Activated T-cell treated with anti-CD3 and anti-CD28 coated beads for 4 hours (primary cell): ENCODE results near the gene ARL5A.
"Not testable (repeated sequence)": the region's sequence is repeated elsewhere in the genome, so short reads cannot be mapped to it uniquely, and the experiment has no call there.

Source experiments
- DNase-seq: peaks from one replicate; pipeline ENCODE4 v3.0.0-alpha.2; 2020

The ARL5A gene

GRCh38 chr2:151794422-151794821 is 33.8 kb downstream of the ARL5A start:
- DNase-seq = not testable (repeated sequence)

GRCh38 chr2:151793123-151793522 is 35.1 kb downstream of the ARL5A start:
- DNase-seq = no peak

- DNase-seq = no peak
Measured at GRCh38 chr2:151792589-151792988, 35.6 kb downstream of the ARL5A start.

GRCh38 chr2:151791545-151791944 is 36.7 kb downstream of the ARL5A start:
- no peak for DNase-seq

- DNase-seq = no peak
Measured at GRCh38 chr2:151790689-151791088, 37.5 kb downstream of the ARL5A start.

- DNase-seq = no peak
Measured at GRCh38 chr2:151789055-151789834, 39.0 kb downstream of the ARL5A start.

GRCh38 chr2:151786483-151786882 is 41.7 kb downstream of the ARL5A start:
- no peak for DNase-seq

- DNase-seq = no peak
Measured at GRCh38 chr2:151786077-151786476, 42.1 kb downstream of the ARL5A start.

- DNase-seq = no peak
Measured at GRCh38 chr2:151783133-151783520, 45.1 kb downstream of the ARL5A start.

- no peak for DNase-seq
Measured at GRCh38 chr2:151782378-151783132, 45.7 kb downstream of the ARL5A start.

GRCh38 chr2:151781642-151782041 is 46.6 kb downstream of the ARL5A start:
- no peak for DNase-seq

- DNase-seq = no peak
Measured at GRCh38 chr2:151780938-151781337, 47.3 kb downstream of the ARL5A start.

- no peak for DNase-seq
Measured at GRCh38 chr2:151777935-151778334, 50.3 kb downstream of the ARL5A start.

GRCh38 chr2:151777487-151777886 is 50.7 kb downstream of the ARL5A start:
- no peak for DNase-seq

- no peak for DNase-seq
Measured at GRCh38 chr2:151776367-151776766, 51.9 kb downstream of the ARL5A start.

- DNase-seq = no peak
Measured at GRCh38 chr2:151775057-151775740, 53.0 kb downstream of the ARL5A start.

- no peak for DNase-seq
Measured at GRCh38 chr2:151774506-151774905, 53.7 kb downstream of the ARL5A start.

- no peak for DNase-seq
Measured at GRCh38 chr2:151771599-151772358, 56.4 kb downstream of the ARL5A start.

- DNase-seq = no peak
Measured at GRCh38 chr2:151770995-151771394, 57.2 kb downstream of the ARL5A start.

GRCh38 chr2:151769606-151770005 is 58.6 kb downstream of the ARL5A start:
- no peak for DNase-seq

GRCh38 chr2:151767536-151767935 is 60.7 kb downstream of the ARL5A start:
- no peak for DNase-seq

- DNase-seq = no peak
Measured at GRCh38 chr2:151766437-151767153, 61.6 kb downstream of the ARL5A start.
